Activated CD4-positive, alpha-beta T cell treated with anti-CD3 and anti-CD28 coated beads, Interleukin-2, amount 10 ng/mL, durations not matched to agents 7 days and 5 days (primary cell): ENCODE measurements around the gene LYPD4. TPM values are rescaled to one million over a fixed set of nuclear protein-coding genes. Genes with fewer than 3 reads are reported as not detected.
A peak's percentile ranks its signal among the peaks of the same experiment; 100 is the strongest.

Experiments used
- CTCF ChIA-PET: fragments of 350-600 bp; sonication (Branson Sonifier 250); formaldehyde crosslinking; loops from one replicate; lab custom pipeline; 2021; ENCODE audit warnings: antibody characterized with exemption; lab: Charles Lee
- POLR2A ChIA-PET: fragments of 350-600 bp; sonication (Branson Sonifier 250); formaldehyde crosslinking; loops from one replicate; lab custom pipeline; 2021; ENCODE audit warnings: antibody characterized with exemption; lab: Charles Lee
- DNase-seq: peaks from one replicate; pipeline ENCODE4 v3.0.0-alpha.2; 2020
- H3K27ac Mint-ChIP-seq: one replicate; pipeline ENCODE4 v1.8.0; 2021; ENCODE audit warnings: mild to moderate bottlenecking, moderate library complexity, mixed read lengths
- H3K27me3 Mint-ChIP-seq: one replicate; pipeline ENCODE4 v1.8.0; 2021; ENCODE audit warnings: mixed read lengths
- H3K36me3 Mint-ChIP-seq: one replicate; pipeline ENCODE4 v1.8.0; 2021; ENCODE audit warnings: low read depth, mixed read lengths
- H3K4me1 Mint-ChIP-seq: one replicate; pipeline ENCODE4 v1.8.0; 2021; ENCODE audit warnings: mixed read lengths
- H3K4me3 Mint-ChIP-seq: one replicate; pipeline ENCODE4 v1.8.0; 2021; ENCODE audit warnings: mild to moderate bottlenecking, moderate library complexity, mixed read lengths
- H3K9me3 Mint-ChIP-seq: one replicate; pipeline ENCODE4 v1.8.0; 2021; ENCODE audit warnings: mixed read lengths
- total RNA-seq, 2 experiments: library from RNA; stranded (reverse); gene quantifications; one replicate each; pipeline ENCODE4 v1.2.3, GENCODE V29; 2021

LYPD4 gene
- total RNA-seq, 2 experiments from 2014 or later = not detected

GRCh38 chr19:41871573-41872383 lies 27.3 kb upstream of the LYPD4 start:
- Mint-ChIP-seq H3K4me3 (peak overlapping the region; percentile 65), H3K4me1 (peaks cover 86% of the 10 kb centered on the region), H3K9me3 (no peaks in the 10 kb centered on the region), H3K27ac (peak overlapping the region; percentile 99), H3K27me3 (no peaks in the 10 kb centered on the region), H3K36me3 (peaks cover 46% of the 10 kb centered on the region)
- DNase-seq = peak; percentile 84
- ChIA-PET POLR2A (interaction anchor here (1.0 to 2.2 kb wide), 4 partner anchors 9 to 16 kb away, joined by 3 to 11 read pairs (median 6); partner anchors contain the start of gene RPS19), CTCF (interaction anchor here (0.9 to 3.5 kb wide), 10 partner anchors 10 to 86 kb away, joined by 3 to 44 read pairs (median 6); partner anchors contain the start of genes RABAC1 and RPS19)

DNA sequence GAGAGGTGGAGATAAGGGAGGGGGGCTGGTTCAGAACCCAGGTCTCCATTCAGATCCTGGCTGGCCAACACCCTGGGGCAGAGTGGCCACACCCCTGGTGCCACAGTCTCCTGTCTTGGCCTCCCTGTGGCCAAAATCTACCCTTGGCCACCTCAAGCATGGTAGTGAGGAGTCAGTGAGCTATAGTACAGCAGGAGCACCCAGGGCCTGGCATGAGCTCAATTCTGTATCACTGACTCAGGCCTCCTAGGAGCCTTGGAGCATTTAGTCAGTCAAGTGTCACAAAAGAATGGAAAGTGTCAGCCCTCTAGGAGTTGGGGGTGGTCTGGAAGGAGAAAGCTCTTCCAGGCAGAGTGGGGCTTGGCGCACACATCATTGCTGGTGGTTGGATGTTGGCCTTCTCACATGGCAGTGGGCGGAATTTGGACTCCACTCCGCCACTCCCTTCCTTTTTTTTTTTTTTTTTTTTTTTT lies 26.0 kb upstream of the LYPD4 start:
- CTCF ChIA-PET = interaction anchor here (0.7 to 3.5 kb wide), 4 partner anchors 10 to 82 kb away, joined by 3 to 44 read pairs (median 17); partner anchors contain the start of gene RPS19
- no peak for DNase-seq
- H3K27ac Mint-ChIP-seq = peak overlapping the region; percentile 81
- H3K9me3 Mint-ChIP-seq = no peaks in the 10 kb centered on the region
- no peak overlapping the region for H3K4me3 Mint-ChIP-seq
- no peaks in the 10 kb centered on the region for H3K27me3 Mint-ChIP-seq
- POLR2A ChIA-PET = interaction anchor here (1.8 to 2.2 kb wide), 2 partner anchors 10 to 17 kb away, joined by 8 to 11 read pairs; partner anchors contain the start of gene RPS19
- peaks cover 80% of the 10 kb centered on the region for H3K4me1 Mint-ChIP-seq
- H3K36me3 Mint-ChIP-seq = peaks cover 56% of the 10 kb centered on the region

DNA sequence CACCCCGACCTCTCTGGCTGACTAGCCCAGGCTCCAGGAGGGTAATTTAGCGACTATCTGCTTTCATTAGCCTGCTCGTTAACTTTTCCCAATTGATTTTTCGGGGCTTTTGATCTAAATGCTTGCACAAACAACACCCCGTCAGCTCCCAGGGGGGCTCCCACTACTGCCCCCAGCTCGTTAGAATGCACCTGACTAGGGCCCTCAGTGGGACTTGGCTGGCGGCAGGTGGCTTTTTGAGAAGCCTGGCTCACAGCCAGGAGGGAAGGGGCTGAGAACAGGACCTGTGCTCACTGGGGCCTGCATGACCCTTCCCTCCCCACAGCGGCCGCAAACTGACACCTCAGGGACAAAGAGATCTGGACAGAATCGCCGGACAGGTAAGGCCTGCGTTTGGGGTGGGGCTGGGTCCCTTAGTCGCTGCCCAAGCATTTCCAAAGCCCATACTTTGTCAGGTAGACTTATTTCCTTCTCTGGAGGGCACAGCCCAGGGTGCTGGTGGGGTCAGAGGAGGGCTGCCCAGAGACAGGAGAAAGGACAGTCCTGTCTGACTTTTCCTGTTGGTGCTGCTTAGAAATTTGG lies 25.0 kb upstream of the LYPD4 start:
- CTCF ChIA-PET = interaction anchor here (1.4 to 2.4 kb wide), 2 partner anchors 9 to 10 kb away, joined by 5 to 27 read pairs; partner anchors contain the start of gene RPS19
- Mint-ChIP-seq H3K9me3 (no peaks in the 10 kb centered on the region), H3K36me3 (peaks cover 63% of the 10 kb centered on the region), H3K27ac (peak overlapping the region; percentile 81), H3K27me3 (no peaks in the 10 kb centered on the region), H3K4me3 (no peak overlapping the region), H3K4me1 (peaks cover 81% of the 10 kb centered on the region)
- POLR2A ChIA-PET = no interaction called here
- no peak for DNase-seq

DNA sequence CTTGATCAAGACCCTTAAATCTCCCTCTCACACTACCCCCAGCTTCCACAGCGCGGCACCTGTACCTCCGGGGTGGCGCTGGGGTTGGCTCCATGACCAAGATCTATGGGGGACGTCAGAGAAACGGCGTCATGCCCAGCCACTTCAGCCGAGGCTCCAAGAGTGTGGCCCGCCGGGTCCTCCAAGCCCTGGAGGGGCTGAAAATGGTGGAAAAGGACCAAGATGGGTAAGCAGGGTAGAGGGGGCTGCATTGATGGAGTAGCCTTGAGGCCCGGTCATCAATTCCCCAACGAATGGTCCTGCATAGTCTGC lies 24.5 kb upstream of the LYPD4 start:
- H3K4me3 Mint-ChIP-seq = no peak overlapping the region
- peaks cover 68% of the 10 kb centered on the region for H3K36me3 Mint-ChIP-seq
- no peaks in the 10 kb centered on the region for H3K9me3 Mint-ChIP-seq
- no peaks in the 10 kb centered on the region for H3K27me3 Mint-ChIP-seq
- POLR2A ChIA-PET = interaction anchor here (1.3 kb wide), 1 partner anchor 9 kb away, joined by 5 read pairs; the partner anchor contains the start of gene RPS19
- no peak for DNase-seq
- H3K27ac Mint-ChIP-seq = no peak overlapping the region
- H3K4me1 Mint-ChIP-seq = peaks cover 81% of the 10 kb centered on the region
- CTCF ChIA-PET = interaction anchor here (1.4 kb wide), 1 partner anchor 9 kb away, joined by 5 read pairs; the partner anchor contains the start of gene RPS19

DNA sequence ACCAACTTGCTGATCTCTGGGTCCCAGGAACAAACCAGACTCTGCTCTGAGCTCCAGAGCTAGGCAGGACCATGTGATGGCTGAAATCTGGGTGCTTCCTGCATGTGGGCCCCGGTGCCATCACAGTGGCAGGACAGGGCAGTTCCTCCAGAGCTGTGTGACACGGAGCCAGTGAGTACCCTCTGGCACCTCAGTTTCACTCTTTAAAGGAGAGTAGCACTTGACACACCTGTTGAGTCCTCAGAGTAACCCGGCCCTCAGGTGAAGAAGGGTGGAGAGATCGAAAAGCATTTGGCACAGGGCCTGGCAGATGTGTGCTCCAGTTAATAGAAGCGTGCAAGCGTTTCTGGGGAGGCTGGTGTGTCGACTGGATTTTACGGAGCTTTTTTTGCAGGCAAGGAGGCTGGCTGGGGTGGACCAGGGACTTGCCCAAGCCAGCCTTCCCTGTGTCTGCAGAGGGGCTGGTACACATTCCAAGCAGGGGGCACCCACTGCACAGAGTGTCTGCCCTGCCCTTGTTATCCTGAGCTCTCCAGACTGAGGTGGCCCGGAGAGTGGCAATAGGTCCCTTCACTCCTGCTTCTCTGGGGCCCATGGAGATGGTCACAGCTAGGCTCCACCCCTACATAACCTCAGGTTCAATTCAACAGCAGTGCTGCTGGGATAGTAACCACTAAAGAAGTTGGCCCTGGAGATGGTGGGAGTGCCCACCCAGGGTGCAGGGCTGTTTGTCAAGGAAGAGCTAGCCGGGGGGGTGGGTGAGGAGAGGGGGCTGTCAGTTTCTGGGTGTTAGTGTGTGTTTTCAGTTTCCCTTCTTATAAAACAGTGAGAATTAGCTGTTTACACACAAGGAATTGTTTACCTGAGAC lies 23.9 kb upstream of the LYPD4 start:
- Mint-ChIP-seq H3K27me3 (no peaks in the 10 kb centered on the region), H3K4me1 (peaks cover 80% of the 10 kb centered on the region), H3K36me3 (peaks cover 71% of the 10 kb centered on the region), H3K27ac (peak overlapping the region; percentile 77), H3K9me3 (no peaks in the 10 kb centered on the region), H3K4me3 (no peak overlapping the region)
- ChIA-PET CTCF (interaction anchor here (0.6 to 1.4 kb wide), 3 partner anchors 9 to 115 kb away, joined by 4 to 5 read pairs (median 4); partner anchors contain the start of gene RPS19), POLR2A (interaction anchor here (0.6 to 1.3 kb wide), 2 partner anchors 8 to 34 kb away, joined by 3 to 5 read pairs; partner anchors contain the start of gene RPS19)
- no peak for DNase-seq

DNA sequence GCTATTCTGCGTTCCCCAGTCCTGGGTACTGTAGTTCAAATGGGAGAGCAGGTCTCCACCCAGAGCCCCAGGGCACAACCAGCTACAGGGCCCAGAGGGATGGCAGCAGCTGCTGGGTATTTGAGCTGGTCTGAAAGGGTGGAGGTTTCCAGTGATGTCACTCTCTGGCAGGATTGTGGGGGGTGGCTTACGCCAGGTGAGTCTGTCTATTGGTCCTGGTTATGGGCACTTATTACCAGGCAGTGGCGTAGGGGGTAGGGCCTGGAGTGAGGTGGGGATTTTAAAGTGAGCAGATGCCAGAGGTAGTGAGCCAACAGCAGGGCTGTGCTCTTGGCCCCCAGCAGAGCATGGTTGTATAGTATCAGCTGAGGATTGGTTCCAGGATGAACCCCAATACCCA lies 21.8 kb upstream of the LYPD4 start:
- Mint-ChIP-seq H3K27ac (peak overlapping the region; percentile 25), H3K36me3 (peaks cover 76% of the 10 kb centered on the region), H3K4me3 (no peak overlapping the region), H3K27me3 (no peaks in the 10 kb centered on the region), H3K4me1 (peaks cover 80% of the 10 kb centered on the region), H3K9me3 (no peaks in the 10 kb centered on the region)
- ChIA-PET CTCF (interaction anchor here (0.9 to 2.6 kb wide), 2 partner anchors 15 to 23 kb away, joined by 3 to 5 read pairs; no protein-coding TSS in a partner anchor), POLR2A (no interaction called here)
- no peak for DNase-seq

GRCh38 chr19:41864374-41864773 lies 19.9 kb upstream of the LYPD4 start:
- CTCF ChIA-PET = interaction anchor here (1.0 to 2.6 kb wide), 5 partner anchors 9 to 93 kb away, joined by 3 to 14 read pairs (median 4); no protein-coding TSS in a partner anchor
- POLR2A ChIA-PET = no interaction called here
- Mint-ChIP-seq H3K27ac (peak overlapping the region; percentile 74), H3K4me1 (peaks cover 68% of the 10 kb centered on the region), H3K9me3 (no peaks in the 10 kb centered on the region), H3K36me3 (peaks cover 69% of the 10 kb centered on the region), H3K4me3 (peak overlapping the region; percentile 33), H3K27me3 (no peaks in the 10 kb centered on the region)
- no peak for DNase-seq

DNA sequence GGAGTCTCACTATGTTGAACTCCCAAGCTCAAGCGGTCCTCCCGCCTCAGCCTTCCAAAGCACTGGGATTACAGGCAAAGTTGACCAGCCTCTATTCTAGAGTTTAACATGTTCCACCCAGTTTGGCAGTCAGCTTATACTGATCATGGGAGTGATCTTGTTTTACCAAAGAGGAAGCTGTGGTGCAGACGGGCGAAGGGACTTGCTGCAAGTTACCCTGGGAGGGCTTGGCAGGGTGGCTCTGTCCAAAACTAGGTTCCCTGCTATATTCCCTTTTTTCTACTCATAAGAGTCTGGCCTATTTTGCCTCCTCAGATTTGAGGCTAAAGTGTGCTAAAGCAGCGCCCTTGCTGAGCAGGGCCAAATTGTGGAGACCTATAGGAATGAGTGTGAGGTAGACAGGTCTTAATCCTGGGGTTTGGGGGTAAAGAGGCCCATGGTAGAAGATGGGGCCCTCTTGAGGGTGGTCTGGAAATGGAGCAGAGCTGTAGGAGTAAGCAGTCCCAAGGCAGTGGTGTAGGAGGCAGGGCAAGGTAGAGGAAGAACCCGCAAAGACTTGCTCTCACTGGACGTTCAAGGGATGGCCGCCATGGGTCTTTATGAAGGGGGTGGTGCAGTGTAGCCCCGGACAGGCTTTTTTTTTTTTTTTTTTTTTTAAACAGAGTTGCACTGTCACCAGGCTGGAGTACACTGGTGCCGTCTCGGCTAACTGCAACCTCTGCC lies 18.9 kb upstream of the LYPD4 start:
- Mint-ChIP-seq H3K27ac (peak overlapping the region; percentile 37), H3K9me3 (no peaks in the 10 kb centered on the region), H3K4me3 (peak overlapping the region; percentile 79), H3K36me3 (peaks cover 62% of the 10 kb centered on the region), H3K27me3 (no peaks in the 10 kb centered on the region), H3K4me1 (peaks cover 63% of the 10 kb centered on the region)
- ChIA-PET CTCF (interaction anchor here (1.0 to 2.6 kb wide), 4 partner anchors 10 to 94 kb away, joined by 3 to 14 read pairs (median 4); no protein-coding TSS in a partner anchor), POLR2A (interaction anchor here (0.5 to 0.6 kb wide), 2 partner anchors 8 to 11 kb away, joined by 3 to 9 read pairs; no protein-coding TSS in a partner anchor)
- DNase-seq = no peak

DNA sequence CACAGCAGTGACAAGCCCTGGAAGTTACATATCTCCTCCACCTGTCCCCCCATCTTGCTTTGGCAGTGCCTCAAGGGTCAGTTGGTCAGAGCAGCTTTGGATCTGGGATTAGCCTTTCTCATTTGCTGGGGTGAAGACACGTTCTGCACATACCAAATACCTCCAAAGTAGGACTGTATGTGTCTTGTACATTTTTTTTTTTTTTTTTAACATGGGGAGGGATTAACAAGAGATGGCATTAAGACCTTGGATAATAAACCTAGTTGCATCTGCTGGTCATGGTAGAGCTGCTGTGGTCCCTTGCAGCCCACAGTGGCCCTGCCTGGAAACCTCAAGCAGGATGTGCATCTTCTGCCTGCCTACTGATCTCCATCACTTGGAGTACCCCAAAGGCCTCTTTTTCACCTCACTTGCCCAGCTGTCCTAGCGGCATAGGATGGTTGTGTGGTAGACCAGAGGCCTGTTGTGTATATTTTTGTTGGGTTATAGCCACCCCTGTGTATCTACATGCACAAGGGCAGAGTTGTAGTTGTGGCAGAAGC lies 18.0 kb upstream of the LYPD4 start:
- Mint-ChIP-seq H3K4me1 (peaks cover 54% of the 10 kb centered on the region), H3K36me3 (peaks cover 56% of the 10 kb centered on the region), H3K27ac (peak overlapping the region; percentile 84), H3K27me3 (no peaks in the 10 kb centered on the region), H3K9me3 (no peaks in the 10 kb centered on the region), H3K4me3 (peak overlapping the region; percentile 79)
- POLR2A ChIA-PET = interaction anchor here (0.5 to 0.6 kb wide), 2 partner anchors 9 to 12 kb away, joined by 3 to 9 read pairs; no protein-coding TSS in a partner anchor
- CTCF ChIA-PET = interaction anchor here (1.4 to 2.6 kb wide), 2 partner anchors 11 to 13 kb away, joined by 5 to 14 read pairs; no protein-coding TSS in a partner anchor
- DNase-seq = no peak

GRCh38 chr19:41861846-41862245 lies 17.4 kb upstream of the LYPD4 start:
- peak overlapping the region; percentile 79 for H3K4me3 Mint-ChIP-seq
- peak overlapping the region; percentile 94 for H3K27ac Mint-ChIP-seq
- H3K27me3 Mint-ChIP-seq = no peaks in the 10 kb centered on the region
- DNase-seq = no peak
- no peaks in the 10 kb centered on the region for H3K9me3 Mint-ChIP-seq
- H3K4me1 Mint-ChIP-seq = peaks cover 54% of the 10 kb centered on the region
- ChIA-PET POLR2A (interaction anchor here (2.2 kb wide), 1 partner anchor 25 kb away, joined by 5 read pairs; no protein-coding TSS in a partner anchor), CTCF (interaction anchor here (1.4 to 3.3 kb wide), 4 partner anchors 9 to 13 kb away, joined by 5 to 27 read pairs (median 14); no protein-coding TSS in a partner anchor)
- H3K36me3 Mint-ChIP-seq = peaks cover 56% of the 10 kb centered on the region
